ENCODE measurements around the gene SPATS2. TPM values are rescaled to one million over a fixed set of nuclear protein-coding genes. Genes with fewer than 3 reads are reported as not detected.

The SPATS2 gene
- total and polyA plus RNA-seq, 2 experiments from 2014 or later, result 31.0 to 43.1 TPM

DNA sequence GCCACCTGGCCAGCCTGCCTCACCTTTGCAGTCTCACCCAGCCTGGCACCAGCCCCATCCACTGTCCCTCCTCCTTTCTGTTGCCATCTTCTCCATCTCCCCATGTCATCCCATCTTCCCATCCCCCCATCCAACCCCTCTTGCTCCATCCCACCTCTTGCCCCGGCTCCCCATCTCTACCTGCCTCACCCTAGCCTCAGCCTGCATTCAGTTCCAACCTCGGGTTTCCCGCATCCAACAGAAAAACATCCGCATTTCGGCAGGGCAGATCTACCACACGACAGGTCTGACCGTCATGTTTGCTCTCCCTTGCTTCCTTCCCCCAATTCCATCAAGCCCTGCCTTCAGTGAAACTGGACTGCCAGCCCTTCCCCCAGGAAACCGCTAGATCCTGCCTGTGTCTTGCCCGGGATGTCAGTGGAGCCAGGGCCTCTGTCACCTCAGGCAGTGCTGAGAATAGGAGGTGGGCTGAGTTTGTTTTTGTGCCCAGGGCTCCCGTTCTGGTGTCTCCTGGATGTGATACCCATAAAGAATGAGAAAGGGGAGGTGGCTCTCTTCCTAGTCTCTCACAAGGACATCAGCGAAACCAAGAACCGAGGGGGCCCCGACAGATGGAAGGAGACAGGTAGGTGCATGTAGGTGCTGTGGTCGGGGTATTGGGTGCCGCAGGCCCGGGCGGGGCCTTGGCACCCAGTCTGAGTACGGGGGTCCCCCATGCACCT lies 174.0 kb downstream of the SPATS2 start:
- peak in 1 of 2 donors; percentile 8 for DNase-seq (ENCODE audit: low read depth in 1 of 2, low spot score in 1 of 2)
- H3K9me3 ChIP-seq (ENCODE audit: low read depth), result no peaks in the 10 kb centered on the region

DNA sequence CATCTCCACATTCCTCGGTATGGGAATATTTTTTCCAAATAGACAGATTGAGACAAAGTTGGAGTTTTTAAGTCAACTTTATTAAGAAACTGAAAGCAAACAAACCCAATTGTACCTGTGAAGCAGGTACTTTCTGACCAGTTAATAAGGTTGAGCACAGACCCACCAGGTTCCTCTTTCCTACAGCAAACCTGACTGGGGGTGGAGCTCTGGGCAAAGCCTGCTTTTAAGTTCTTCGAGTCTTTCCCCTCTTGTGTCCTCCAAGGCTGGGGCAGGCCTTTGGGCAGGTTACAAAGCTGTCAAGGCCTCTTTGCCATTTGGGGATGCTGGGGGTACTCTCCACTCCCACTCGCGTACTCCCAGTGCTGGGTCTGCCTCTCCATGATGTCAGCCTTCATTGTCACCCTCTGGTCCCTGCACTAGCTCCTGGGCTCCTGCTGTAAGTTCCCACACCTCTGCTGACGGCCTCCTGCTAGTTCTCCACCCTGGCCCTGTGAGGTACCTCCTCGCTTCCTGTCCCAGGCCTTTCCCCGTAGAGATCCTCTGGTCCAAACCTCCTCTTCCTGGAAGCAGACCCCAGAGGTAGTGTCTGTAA lies 174.7 kb downstream of the SPATS2 start:
- DNase-seq (ENCODE audit: low read depth in 1 of 2, low spot score in 1 of 2), result no peak
- H3K4me3 ChIP-seq, result no peak overlapping the region
- H3K4me1 ChIP-seq (ENCODE audit: low read depth), result peaks cover 4% of the 10 kb centered on the region
- no peak overlapping the region for H3K27ac ChIP-seq
- H3K27me3 ChIP-seq, result peaks cover 99% of the 10 kb centered on the region
- TF ChIP-seq, protein P1, sequence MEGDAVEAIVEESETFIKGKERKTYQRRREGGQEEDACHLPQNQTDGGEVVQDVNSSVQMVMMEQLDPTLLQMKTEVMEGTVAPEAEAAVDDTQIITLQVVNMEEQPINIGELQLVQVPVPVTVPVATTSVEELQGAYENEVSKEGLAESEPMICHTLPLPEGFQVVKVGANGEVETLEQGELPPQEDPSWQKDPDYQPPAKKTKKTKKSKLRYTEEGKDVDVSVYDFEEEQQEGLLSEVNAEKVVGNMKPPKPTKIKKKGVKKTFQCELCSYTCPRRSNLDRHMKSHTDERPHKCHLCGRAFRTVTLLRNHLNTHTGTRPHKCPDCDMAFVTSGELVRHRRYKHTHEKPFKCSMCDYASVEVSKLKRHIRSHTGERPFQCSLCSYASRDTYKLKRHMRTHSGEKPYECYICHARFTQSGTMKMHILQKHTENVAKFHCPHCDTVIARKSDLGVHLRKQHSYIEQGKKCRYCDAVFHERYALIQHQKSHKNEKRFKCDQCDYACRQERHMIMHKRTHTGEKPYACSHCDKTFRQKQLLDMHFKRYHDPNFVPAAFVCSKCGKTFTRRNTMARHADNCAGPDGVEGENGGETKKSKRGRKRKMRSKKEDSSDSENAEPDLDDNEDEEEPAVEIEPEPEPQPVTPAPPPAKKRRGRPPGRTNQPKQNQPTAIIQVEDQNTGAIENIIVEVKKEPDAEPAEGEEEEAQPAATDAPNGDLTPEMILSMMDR (IDR thresholded peaks at IDR 0.05; ENCODE audit: low read depth, low read length), result no peak
- no peaks in the 10 kb centered on the region for H3K9me3 ChIP-seq (ENCODE audit: low read depth)
- H3K36me3 ChIP-seq, result no peaks in the 10 kb centered on the region

More for the DNA sequence above, 174.0 kb downstream of the SPATS2 start:
- Histone ChIP-seq H3K36me3 (no peaks in the 10 kb centered on the region), H3K4me1 (ENCODE audit: low read depth) (peaks cover 4% of the 10 kb centered on the region), H3K4me3 (no peak overlapping the region), H3K27me3 (peaks cover 99% of the 10 kb centered on the region), H3K27ac (no peak overlapping the region)
- TF ChIP-seq, protein P1 (IDR thresholded peaks at IDR 0.05; ENCODE audit: low read depth, low read length), result no peak

DNA sequence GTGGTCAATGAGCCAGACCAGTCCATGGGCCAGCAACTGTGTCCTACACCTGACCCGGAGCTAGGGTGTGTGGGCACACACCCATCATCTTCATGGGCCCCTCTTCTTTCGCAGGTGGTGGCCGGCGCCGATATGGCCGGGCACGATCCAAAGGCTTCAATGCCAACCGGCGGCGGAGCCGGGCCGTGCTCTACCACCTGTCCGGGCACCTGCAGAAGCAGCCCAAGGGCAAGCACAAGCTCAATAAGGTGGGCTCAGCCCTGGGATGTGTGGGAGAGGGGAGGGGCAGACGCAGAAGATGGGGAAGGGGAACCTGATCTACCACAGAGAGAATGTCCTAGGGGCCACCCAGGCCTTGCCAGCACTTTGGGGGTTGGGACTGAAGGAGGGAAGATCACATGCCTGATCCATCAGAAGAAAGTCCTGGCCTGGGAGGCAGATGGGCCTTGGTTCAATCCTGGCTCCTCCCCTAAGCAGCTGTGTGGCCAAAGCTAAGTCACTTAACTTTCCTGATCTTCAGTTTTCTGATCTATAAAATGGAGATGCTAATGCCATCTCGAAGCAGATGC lies 175.4 kb downstream of the SPATS2 start:
- Histone ChIP-seq H3K36me3 (no peaks in the 10 kb centered on the region), H3K4me1 (ENCODE audit: low read depth) (peaks cover 4% of the 10 kb centered on the region), H3K27ac (no peak overlapping the region), H3K9me3 (ENCODE audit: low read depth) (no peaks in the 10 kb centered on the region), H3K27me3 (peaks cover 99% of the 10 kb centered on the region), H3K4me3 (no peak overlapping the region)
- no peak for DNase-seq (ENCODE audit: low read depth in 1 of 2, low spot score in 1 of 2)
- TF ChIP-seq, protein P1 (IDR thresholded peaks at IDR 0.05; ENCODE audit: low read depth, low read length), result no peak

DNA sequence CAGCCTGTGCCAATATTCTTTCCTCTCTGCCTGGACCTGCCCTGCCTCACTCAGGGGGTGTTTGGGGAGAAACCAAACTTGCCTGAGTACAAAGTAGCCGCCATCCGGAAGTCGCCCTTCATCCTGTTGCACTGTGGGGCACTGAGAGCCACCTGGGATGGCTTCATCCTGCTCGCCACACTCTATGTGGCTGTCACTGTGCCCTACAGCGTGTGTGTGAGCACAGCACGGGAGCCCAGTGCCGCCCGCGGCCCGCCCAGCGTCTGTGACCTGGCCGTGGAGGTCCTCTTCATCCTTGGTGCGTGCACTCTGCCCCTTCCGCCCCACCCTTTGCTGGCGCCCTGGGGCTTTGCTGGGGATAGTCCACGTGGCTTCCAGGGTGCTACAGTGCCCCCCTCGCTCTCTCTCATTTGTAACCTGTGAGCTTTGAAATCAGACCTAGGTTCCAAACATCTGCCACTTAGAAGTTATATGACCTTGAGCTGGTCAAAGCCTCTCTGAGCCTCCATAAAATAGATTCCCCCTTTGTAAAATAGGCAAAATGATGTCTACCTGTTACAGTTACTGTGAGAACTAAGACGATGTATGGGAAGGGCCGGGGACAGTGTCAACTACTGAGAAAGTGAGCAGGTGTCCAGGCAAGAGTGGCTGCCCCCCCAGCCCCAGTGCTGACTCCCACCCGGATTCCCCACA lies 176.1 kb downstream of the SPATS2 start:
- Histone ChIP-seq H3K4me3 (no peak overlapping the region), H3K27ac (no peak overlapping the region), H3K36me3 (no peaks in the 10 kb centered on the region), H3K27me3 (peaks cover 99% of the 10 kb centered on the region), H3K9me3 (ENCODE audit: low read depth) (no peaks in the 10 kb centered on the region), H3K4me1 (ENCODE audit: low read depth) (no peaks in the 10 kb centered on the region)
- DNase-seq (ENCODE audit: low read depth in 1 of 2, low spot score in 1 of 2), result no peak
- TF ChIP-seq, protein P1 (IDR thresholded peaks at IDR 0.05; ENCODE audit: low read depth, low read length), result no peak

DNA sequence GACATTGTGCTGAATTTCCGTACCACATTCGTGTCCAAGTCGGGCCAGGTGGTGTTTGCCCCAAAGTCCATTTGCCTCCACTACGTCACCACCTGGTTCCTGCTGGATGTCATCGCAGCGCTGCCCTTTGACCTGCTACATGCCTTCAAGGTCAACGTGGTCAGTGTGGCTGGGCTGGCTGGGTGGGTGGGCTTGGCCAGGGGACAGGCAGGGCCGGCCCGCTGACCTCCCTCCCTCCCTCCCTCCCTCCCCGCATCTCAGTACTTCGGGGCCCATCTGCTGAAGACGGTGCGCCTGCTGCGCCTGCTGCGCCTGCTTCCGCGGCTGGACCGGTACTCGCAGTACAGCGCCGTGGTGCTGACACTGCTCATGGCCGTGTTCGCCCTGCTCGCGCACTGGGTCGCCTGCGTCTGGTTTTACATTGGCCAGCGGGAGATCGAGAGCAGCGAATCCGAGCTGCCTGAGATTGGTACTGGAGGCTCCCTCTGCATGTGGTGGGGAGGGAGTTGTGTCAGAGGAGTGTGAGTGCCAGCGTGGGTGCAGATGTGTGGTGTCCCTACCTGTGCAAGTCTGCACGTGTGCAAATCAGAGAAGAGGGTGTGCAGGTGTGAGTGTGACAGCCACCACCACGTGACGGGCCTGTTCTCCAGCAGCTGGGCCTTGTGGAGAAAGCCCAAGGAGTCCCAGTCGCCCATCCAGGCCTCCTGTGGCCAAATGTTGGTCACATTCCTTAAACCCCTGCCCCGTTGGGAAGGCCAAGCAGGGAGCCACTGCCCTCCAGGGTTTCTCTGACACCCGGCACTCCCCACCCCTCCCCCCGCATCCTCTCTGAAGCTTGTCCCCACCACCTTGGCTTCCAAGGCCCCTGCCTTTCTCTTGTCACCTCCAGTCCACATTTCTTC lies 176.9 kb downstream of the SPATS2 start:
- H3K4me3 ChIP-seq, result no peak overlapping the region
- TF ChIP-seq, protein P1 (IDR thresholded peaks at IDR 0.05; ENCODE audit: low read depth, low read length), result no peak
- peak in 1 of 2 donors; percentile 39 for DNase-seq (ENCODE audit: low read depth in 1 of 2, low spot score in 1 of 2)
- H3K27me3 ChIP-seq, result peaks cover 99% of the 10 kb centered on the region
- H3K4me1 ChIP-seq (ENCODE audit: low read depth), result no peaks in the 10 kb centered on the region
- no peaks in the 10 kb centered on the region for H3K36me3 ChIP-seq
- H3K9me3 ChIP-seq (ENCODE audit: low read depth), result no peaks in the 10 kb centered on the region
- H3K27ac ChIP-seq, result no peak overlapping the region
